GM18498 (cell line): ENCODE results near the gene ADGRV1.
A peak's percentile ranks its signal among the peaks of the same experiment; 100 is the strongest.
"Not testable (repeated sequence)": the region's sequence is repeated elsewhere in the genome, so short reads cannot be mapped to it uniquely, and the experiment has no call there.

ENCODE experiments used
- ATAC-seq: cut with Tn5 transposase; IDR thresholded peaks from one replicate; pipeline ENCODE4 v1.9.1; 2021; ENCODE audit warnings: mild to moderate bottlenecking, moderate library complexity; ENCODE audit not compliant: unreplicated experiment

ADGRV1 gene

GRCh38 chr5:90802474-90803317 is 244.1 kb downstream of the ADGRV1 start:
- ATAC-seq = peak; percentile 82

GRCh38 chr5:90803381-90803780 is 244.8 kb downstream of the ADGRV1 start:
- ATAC-seq = no peak

GRCh38 chr5:90803876-90804275 is 245.3 kb downstream of the ADGRV1 start:
- ATAC-seq = no peak

GRCh38 chr5:90807496-90807895 is 248.9 kb downstream of the ADGRV1 start:
- no peak for ATAC-seq

GRCh38 chr5:90809311-90810056 is 250.9 kb downstream of the ADGRV1 start:
- no peak for ATAC-seq

GRCh38 chr5:90810211-90810610 is 251.6 kb downstream of the ADGRV1 start:
- ATAC-seq = no peak

GRCh38 chr5:90813392-90813791 is 254.8 kb downstream of the ADGRV1 start:
- ATAC-seq = no peak

GRCh38 chr5:90822062-90822461 is 263.5 kb downstream of the ADGRV1 start:
- not testable (repeated sequence) for ATAC-seq

- no peak for ATAC-seq
Measured at GRCh38 chr5:90824436-90824835, 265.8 kb downstream of the ADGRV1 start.

GRCh38 chr5:90830058-90830457 is 271.5 kb downstream of the ADGRV1 start:
- ATAC-seq = no peak

- ATAC-seq = no peak
Measured at GRCh38 chr5:90833753-90834152, 275.2 kb downstream of the ADGRV1 start.

- ATAC-seq = no peak
Measured at GRCh38 chr5:90834711-90835110, 276.1 kb downstream of the ADGRV1 start.

- ATAC-seq = no peak
Measured at GRCh38 chr5:90843443-90843842, 284.8 kb downstream of the ADGRV1 start.

- ATAC-seq = no peak
Measured at GRCh38 chr5:90844931-90845330, 286.3 kb downstream of the ADGRV1 start.

GRCh38 chr5:90845723-90846554 is 287.3 kb downstream of the ADGRV1 start:
- no peak for ATAC-seq

- not testable (repeated sequence) for ATAC-seq
Measured at GRCh38 chr5:90847606-90848005, 289.0 kb downstream of the ADGRV1 start.

- no peak for ATAC-seq
Measured at GRCh38 chr5:90849939-90850338, 291.3 kb downstream of the ADGRV1 start.

- no peak for ATAC-seq
Measured at GRCh38 chr5:90852531-90852930, 293.9 kb downstream of the ADGRV1 start.

GRCh38 chr5:90853750-90854149 is 295.2 kb downstream of the ADGRV1 start:
- no peak for ATAC-seq

- ATAC-seq = no peak
Measured at GRCh38 chr5:90854169-90854568, 295.6 kb downstream of the ADGRV1 start.

- ATAC-seq = no peak
Measured at GRCh38 chr5:90855296-90856010, 296.9 kb downstream of the ADGRV1 start.
